ENCODE results near the gene ATP8A2. TPM values are rescaled to one million over a fixed set of nuclear protein-coding genes. Genes with fewer than 3 reads are reported as not detected.

Gene ATP8A2
- total RNA-seq, 1 donor: 0.72 TPM

DNA sequence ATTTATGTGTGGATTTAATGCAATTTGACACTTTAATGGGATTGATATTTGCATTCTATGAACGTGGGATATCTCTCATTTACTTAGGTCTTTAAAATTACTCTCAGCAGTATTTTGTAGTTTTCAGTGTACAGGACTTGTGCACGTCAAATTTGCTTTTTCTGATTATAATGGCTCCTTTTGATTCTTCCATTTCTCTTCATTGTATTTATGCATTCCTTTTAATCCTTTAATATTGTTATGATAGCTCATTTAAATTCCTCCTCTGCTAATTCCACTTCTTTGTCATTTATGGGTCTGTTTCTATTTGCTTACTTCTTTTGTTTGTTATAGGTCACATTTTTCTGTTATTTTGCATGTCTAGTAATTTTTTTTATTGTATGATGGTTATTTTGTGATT is 226.6 kb downstream of the ATP8A2 start:
- Histone ChIP-seq H3K4me2 (ENCODE audit: insufficient read depth, low read length) (no peak overlapping the region), H3K79me2 (ENCODE audit: insufficient read depth, low read length) (no peaks in the 10 kb centered on the region), H3K27ac (ENCODE audit: low read depth, low read length) (no peak overlapping the region), H4K20me1 (ENCODE audit: insufficient read depth, low read length) (no peaks in the 10 kb centered on the region), H3K4me1 (ENCODE audit: insufficient read depth, low read length) (no peaks in the 10 kb centered on the region), H2AFZ (ENCODE audit: low read length) (no peak overlapping the region), H3K27me3 (ENCODE audit: insufficient read depth, low read length) (no peaks in the 10 kb centered on the region), H3K9me3 (ENCODE audit: low read depth, low read length) (no peaks in the 10 kb centered on the region), H3K36me3 (ENCODE audit: insufficient read depth, low read length) (no peaks in the 10 kb centered on the region), H3K4me3 (ENCODE audit: insufficient read depth, low read length) (no peak overlapping the region)
- TF ChIP-seq, protein P1, sequence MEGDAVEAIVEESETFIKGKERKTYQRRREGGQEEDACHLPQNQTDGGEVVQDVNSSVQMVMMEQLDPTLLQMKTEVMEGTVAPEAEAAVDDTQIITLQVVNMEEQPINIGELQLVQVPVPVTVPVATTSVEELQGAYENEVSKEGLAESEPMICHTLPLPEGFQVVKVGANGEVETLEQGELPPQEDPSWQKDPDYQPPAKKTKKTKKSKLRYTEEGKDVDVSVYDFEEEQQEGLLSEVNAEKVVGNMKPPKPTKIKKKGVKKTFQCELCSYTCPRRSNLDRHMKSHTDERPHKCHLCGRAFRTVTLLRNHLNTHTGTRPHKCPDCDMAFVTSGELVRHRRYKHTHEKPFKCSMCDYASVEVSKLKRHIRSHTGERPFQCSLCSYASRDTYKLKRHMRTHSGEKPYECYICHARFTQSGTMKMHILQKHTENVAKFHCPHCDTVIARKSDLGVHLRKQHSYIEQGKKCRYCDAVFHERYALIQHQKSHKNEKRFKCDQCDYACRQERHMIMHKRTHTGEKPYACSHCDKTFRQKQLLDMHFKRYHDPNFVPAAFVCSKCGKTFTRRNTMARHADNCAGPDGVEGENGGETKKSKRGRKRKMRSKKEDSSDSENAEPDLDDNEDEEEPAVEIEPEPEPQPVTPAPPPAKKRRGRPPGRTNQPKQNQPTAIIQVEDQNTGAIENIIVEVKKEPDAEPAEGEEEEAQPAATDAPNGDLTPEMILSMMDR (IDR thresholded peaks at IDR 0.05; ENCODE audit: extremely low read depth, low read depth, low read length): no peak
- DNase-seq (ENCODE audit: insufficient read length, low spot score, missing footprints): no peak

GRCh38 chr13:25602176-25602575 is 230.4 kb downstream of the ATP8A2 start:
- H3K4me3 ChIP-seq (ENCODE audit: insufficient read depth, low read length): no peak overlapping the region
- no peaks in the 10 kb centered on the region for H3K27me3 ChIP-seq (ENCODE audit: insufficient read depth, low read length)
- no peaks in the 10 kb centered on the region for H3K36me3 ChIP-seq (ENCODE audit: insufficient read depth, low read length)
- H4K20me1 ChIP-seq (ENCODE audit: insufficient read depth, low read length): no peaks in the 10 kb centered on the region
- H3K27ac ChIP-seq (ENCODE audit: low read depth, low read length): no peak overlapping the region
- no peak overlapping the region for H3K4me2 ChIP-seq (ENCODE audit: insufficient read depth, low read length)
- no peaks in the 10 kb centered on the region for H3K9me3 ChIP-seq (ENCODE audit: low read depth, low read length)
- TF ChIP-seq, protein P1 (IDR thresholded peaks at IDR 0.05; ENCODE audit: extremely low read depth, low read depth, low read length): no peak
- H3K79me2 ChIP-seq (ENCODE audit: insufficient read depth, low read length): no peaks in the 10 kb centered on the region
- no peak for DNase-seq (ENCODE audit: insufficient read length, low spot score, missing footprints)
- H2AFZ ChIP-seq (ENCODE audit: low read length): no peak overlapping the region
- no peaks in the 10 kb centered on the region for H3K4me1 ChIP-seq (ENCODE audit: insufficient read depth, low read length)

DNA sequence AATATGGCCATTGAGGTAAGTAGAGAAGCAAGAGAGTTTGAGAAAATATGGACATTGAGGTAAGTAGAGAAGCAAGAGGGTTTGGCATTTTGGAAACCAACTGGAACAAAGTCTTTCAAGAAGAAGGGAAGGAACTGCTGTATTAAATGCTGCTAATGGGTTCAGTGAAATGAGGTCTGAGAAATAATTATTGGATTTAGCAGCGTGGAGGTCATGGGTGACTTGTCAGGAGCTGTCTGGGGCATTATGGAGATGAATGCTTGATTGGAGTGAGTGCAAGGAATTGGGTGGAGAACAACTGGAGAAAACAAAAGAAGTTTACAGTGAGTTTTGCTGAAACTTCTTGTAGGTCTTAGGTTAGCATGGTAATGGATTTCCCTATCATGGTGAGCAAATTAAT is 232.3 kb downstream of the ATP8A2 start:
- H3K4me1 ChIP-seq (ENCODE audit: insufficient read depth, low read length): no peaks in the 10 kb centered on the region
- H3K9me3 ChIP-seq (ENCODE audit: low read depth, low read length): no peaks in the 10 kb centered on the region
- no peaks in the 10 kb centered on the region for H3K27me3 ChIP-seq (ENCODE audit: insufficient read depth, low read length)
- H3K79me2 ChIP-seq (ENCODE audit: insufficient read depth, low read length): no peaks in the 10 kb centered on the region
- TF ChIP-seq, protein P1 (IDR thresholded peaks at IDR 0.05; ENCODE audit: extremely low read depth, low read depth, low read length): no peak
- no peak overlapping the region for H3K4me3 ChIP-seq (ENCODE audit: insufficient read depth, low read length)
- DNase-seq (ENCODE audit: insufficient read length, low spot score, missing footprints): no peak
- no peak overlapping the region for H3K4me2 ChIP-seq (ENCODE audit: insufficient read depth, low read length)
- H3K27ac ChIP-seq (ENCODE audit: low read depth, low read length): no peak overlapping the region
- no peaks in the 10 kb centered on the region for H3K36me3 ChIP-seq (ENCODE audit: insufficient read depth, low read length)
- H4K20me1 ChIP-seq (ENCODE audit: insufficient read depth, low read length): no peaks in the 10 kb centered on the region
- H2AFZ ChIP-seq (ENCODE audit: low read length): no peak overlapping the region

GRCh38 chr13:25607096-25607495 is 235.3 kb downstream of the ATP8A2 start:
- H3K4me1 ChIP-seq (ENCODE audit: insufficient read depth, low read length): no peaks in the 10 kb centered on the region
- no peak overlapping the region for H3K4me2 ChIP-seq (ENCODE audit: insufficient read depth, low read length)
- H3K79me2 ChIP-seq (ENCODE audit: insufficient read depth, low read length): no peaks in the 10 kb centered on the region
- no peak for DNase-seq (ENCODE audit: insufficient read length, low spot score, missing footprints)
- H2AFZ ChIP-seq (ENCODE audit: low read length): no peak overlapping the region
- TF ChIP-seq, protein P1 (IDR thresholded peaks at IDR 0.05; ENCODE audit: extremely low read depth, low read depth, low read length): no peak
- H4K20me1 ChIP-seq (ENCODE audit: insufficient read depth, low read length): no peaks in the 10 kb centered on the region
- H3K9me3 ChIP-seq (ENCODE audit: low read depth, low read length): no peaks in the 10 kb centered on the region
- H3K27me3 ChIP-seq (ENCODE audit: insufficient read depth, low read length): no peaks in the 10 kb centered on the region
- H3K36me3 ChIP-seq (ENCODE audit: insufficient read depth, low read length): no peaks in the 10 kb centered on the region
- H3K27ac ChIP-seq (ENCODE audit: low read depth, low read length): no peak overlapping the region
- no peak overlapping the region for H3K4me3 ChIP-seq (ENCODE audit: insufficient read depth, low read length)

All from osteoblast (primary cell).